NCI-H2227 (cell line): Measurements from ENCODE around the gene CBFA2T3.
A peak's percentile ranks its signal among the peaks of the same experiment; 100 is the strongest.

Source experiments
- DNase-seq: peaks from one replicate; lab custom pipeline; 2025; ENCODE audit not compliant: unreplicated experiment; lab: John Stamatoyannopoulos, UW

Gene CBFA2T3

DNA sequence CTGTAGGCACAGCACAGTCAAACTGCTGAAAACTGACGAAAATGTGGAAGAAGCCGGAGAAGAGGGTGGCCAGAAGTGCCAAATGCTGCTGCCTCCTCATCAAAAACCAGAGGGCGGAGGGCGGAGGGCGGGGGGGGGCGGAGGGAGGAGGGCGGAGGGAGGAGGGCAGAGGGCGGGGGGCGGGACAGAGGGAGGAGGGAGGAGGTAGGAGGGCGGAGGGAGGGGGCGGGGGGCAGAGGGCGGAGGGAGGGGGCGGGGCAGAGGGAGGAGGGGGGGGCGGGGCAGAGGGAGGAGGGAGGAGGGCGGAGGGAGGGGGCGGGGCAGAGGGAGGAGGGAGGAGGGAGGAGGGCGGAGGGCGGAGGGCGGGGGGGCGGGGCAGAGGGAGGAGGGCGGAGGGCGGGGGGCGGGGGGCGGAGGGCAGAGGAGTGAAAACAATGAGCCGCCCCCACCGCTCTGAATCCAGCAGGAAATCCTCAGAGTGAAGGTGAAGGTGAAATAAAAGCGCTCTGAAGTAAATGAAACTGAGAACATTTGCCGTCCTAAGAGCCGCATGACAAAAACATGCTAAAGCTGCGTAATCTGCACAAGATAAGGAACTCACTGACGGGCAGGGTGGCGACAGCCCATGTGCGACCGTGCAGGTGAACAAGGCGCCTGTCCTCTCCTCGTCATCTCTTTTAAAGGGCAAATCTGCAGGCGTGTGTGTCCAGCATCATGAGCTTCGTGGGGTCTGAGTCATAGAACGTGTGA lies 22.6 kb upstream of the CBFA2T3 start:
- no peak for DNase-seq

DNA sequence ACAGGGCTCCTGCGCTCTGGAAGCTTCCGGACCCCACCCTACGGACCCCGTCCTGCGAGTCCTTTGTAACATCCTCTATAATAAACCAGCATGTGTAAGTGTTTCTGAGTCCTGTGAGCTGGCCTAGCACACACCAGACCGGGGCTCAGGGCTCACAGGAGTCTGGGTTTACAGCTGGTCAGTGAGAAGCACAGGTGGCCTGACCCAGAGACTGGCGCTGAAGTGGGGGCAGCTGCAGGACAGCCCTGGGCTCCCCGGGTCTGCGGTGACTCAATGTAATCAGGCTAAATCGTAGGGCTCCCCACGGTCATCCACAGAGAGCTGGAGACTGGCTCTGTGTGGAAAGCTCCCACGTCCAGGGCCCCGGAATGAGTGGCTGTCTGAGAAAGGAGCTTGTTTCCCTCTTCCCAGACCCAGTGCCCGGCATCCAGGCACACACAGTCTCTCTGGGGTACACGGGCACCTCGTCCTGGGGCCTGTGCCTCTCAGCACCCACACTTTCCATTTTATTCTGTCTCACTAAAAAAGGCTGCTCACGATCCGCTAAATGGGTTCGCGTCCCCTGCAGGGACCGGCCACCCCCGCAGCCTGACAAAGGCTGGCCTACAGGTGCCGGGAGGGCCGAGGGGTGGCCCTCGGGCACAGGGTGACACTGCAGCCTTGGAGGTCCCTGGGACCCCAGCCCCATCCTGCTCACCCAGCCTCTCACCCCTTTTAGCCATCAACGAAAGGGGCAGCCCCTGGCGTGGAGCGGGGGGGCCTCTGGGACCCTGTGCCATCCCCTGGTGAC lies 18.9 kb upstream of the CBFA2T3 start:
- no peak for DNase-seq

DNA sequence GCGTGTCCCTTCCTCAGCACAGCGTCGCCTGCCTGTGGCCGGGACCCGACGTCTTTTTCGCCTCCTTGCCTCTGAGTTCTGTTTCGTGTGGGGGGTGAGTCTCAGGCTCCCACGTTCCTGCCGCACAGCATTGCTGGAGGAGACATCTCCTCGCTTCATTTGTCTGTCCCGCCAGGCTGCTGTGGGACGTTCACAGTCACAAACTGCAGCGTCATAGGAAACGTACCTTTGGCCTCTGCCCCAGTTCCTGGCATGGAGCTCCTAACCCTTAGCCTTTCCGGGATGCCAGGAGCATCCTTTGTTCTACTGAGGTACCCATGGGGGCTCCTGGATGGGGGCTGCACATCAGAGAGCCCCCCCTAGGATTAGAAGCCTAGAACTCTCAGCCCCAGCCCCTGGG lies 18.2 kb upstream of the CBFA2T3 start:
- no peak for DNase-seq

DNA sequence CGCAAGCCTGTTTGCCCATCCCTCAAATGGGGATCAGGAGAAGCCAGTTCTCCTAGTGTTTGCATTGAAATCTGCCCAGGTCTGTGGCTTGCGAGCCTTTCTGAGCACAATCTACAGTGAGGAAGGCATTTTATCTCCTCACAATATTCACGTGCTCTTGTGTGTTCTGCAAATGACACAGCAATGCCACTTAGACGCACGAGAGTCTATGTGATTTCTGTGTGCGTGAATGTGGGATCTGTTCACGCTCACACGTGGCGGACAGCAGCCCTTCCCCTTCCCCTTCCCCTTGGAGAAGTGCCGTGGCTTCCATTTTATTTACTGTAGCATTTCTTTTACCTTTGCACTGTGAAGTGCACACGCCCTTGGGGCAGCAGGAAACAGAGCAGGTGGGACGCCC lies 17.7 kb upstream of the CBFA2T3 start:
- DNase-seq: no peak

DNA sequence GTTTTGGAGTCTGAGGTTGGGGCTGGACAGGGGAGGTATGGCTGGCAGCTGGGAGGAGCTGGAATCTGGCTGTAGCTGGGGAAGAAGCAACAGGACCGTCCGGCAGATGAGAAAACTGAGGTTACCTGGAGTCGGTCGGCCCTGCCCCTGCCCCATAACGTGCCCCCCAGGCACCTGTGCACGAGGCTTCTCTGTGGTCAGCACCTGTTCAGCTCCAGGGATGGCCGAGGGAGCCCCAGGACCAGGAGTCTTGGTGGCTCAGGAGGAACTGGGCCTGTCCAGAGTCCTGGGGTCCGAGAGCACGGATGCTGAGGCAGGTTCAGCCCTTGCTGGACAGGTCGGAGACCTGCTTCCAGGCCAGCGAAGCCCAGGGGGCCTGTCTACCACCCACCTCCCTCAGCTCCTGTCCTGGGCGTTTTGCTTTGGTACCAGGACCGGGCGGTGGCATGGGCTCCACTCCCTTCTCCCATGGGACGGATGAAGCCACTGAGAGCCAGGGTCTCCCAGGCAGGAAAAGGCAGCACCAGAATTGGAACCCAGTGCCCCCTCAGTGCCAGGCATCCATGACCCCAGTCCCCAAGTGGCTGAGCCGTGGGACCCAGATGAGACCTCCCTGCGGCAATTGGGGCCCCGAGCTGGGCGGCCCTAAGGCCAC lies 17.1 kb upstream of the CBFA2T3 start:
- no peak for DNase-seq

DNA sequence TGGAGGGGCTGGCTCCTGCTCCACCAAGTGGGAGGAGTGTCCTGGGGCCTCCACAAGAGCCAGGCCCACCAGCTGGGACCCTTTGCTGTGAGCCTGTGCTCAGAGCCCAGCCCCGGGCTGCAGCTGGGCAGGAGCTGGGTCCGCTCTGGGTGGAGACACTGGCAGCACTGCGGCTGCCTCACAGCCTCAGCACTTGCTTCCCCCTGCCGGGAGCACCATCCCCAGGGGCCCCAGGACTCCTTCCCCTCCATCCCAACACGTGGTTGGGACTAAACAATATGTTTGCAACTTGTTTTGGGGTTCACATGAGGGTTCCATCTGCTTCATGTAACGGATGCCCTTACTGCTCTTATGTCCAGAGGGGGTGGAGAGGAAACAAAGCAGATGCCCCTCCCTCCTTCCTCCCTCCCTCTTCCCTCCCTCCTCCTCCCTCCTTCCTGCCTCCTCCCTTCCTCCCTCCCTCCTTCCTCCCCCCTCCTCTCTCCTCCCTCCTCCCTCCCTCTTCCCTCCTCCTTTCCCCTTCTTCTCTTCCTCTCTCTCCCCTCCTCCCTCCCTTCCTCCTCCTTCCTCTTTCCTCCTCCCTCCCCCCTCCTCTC lies 16.3 kb upstream of the CBFA2T3 start:
- DNase-seq: peak; percentile 41

DNA sequence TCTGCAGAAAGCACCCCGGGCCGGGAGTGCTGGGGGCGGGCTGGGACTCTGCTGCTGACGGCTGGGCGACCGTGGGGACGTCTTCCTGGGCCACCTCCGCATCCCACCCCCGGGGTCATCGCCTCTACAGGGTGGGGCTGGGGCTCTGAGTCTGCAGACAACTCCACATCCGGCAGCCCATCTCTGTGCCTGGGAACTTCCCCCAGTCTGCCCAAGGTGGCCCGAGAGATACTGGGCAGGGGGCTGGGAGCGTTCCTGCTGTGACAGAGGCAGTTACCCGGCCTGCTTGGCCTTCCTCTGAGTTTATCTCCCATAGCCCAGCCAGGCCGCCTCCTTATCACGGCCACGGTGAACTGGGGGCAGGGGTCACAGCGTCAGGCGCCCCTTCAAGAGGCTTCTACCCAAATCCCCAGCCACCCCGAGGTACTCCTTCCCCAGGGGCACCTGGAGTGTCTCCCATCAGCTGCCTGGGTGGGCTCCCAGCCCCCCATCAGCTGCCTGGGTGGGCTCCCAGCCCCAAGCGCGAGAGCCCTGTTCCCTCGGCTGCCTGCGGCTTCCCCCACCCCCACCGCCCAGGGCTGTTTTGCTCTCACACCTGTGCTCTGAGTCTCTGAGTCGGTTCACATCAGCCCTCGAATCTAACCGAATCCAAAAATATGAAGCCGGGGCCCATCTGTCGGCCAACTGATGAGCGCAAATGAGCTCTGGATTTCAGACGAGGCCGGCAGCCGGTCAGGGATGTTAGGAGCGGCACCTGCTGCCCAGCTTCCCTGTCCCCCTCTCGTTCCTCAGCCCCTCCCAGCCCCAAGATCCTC lies 15.6 kb upstream of the CBFA2T3 start:
- DNase-seq: no peak

DNA sequence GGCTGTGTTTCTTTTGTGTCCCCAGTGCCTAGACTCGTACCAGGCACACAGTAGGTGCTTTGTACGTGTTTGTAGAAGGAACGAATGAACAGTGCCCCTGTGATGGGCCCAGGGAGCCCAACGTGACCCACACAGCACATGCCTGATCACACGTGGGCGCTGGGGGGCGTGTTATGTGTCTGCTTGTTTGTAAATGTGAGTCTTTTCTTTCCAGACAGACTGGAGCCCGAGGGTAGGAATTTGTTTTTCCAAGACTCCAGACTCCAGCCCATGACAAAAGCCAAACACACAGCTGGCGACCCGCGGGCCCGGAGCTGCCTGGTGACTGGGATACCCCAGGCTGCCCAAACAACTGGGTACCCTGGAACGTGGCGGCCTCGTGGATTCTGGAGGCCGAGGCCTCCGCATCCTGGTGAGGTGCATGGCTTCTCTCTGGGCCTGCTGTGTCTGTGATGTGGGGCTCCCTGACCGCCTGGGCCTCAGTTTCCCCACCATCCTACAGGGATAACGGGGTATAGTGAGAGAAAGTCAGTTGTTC lies 14.9 kb upstream of the CBFA2T3 start:
- no peak for DNase-seq

DNA sequence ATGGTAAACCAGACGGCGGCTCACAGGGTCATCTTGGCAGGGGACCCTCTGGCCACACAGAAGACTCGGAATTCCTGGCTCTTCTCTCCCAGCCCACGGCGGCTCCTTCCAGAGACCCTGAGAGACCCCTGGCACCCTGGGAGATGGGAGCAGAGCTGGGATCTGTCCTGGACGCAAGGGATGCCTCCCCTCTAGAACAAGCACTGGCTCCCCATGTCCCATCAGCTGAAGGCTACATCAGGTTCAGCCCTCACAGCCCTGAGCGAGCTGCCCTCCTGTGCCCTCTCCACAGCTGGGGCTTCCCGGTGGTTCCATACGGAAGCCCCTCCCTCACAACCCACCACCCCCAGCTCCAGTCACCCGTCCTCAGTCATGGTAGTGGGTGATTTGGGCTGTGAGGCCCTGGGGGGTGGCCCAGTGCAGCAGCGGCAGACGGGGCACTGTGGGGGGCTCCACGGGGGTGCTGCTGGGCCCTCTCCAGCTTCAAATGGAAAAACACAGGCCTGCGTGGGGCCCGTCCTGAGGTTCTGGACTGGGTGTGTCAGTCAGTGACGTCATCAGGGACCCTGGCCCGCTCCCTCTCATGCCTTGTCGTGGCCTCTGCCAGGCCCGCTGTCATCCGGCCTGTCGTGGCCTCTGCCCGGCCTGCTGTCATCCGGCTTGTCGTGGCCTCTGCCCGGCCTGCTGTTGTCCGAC lies 13.0 kb upstream of the CBFA2T3 start:
- no peak for DNase-seq

DNA sequence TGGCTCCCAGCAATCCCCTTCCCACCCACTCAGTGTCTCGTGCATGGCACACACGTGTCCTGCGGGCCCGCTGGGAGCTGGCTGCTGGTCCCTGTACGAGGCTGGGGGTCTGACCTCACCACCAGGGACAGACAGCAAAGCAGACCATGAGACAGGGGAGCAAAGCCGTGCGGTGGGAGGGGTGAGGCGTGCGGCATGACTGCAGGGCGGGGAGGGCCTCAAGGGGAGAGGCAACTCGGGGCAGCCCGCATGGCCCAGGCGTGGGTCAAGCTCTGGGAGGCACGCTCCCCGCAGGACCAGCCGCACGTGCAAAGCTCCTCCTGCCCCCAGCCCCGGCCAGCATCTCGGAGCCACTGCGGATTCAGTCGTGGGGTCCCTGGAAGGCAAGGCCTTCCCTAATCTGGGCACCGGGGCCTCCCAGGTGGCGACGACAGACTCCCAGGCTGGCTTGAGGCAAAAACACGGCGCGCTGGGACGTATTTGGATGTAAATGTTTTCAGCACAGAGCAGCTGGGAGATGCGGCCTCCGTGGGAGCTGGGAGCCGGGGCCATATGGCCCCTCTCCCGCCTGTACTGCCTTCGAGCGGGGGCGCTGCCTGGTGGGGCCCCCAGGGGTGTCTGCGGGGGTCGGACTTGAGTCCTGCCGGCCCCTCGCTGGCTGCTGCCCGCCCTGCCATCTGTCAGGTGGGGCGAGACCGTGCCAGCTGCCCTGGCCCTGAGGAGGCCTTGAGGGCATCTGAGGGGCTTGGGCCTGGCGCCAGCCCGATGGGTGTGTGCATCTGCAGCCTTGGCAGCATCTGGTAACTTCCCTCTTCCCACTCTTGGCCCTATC lies 12.2 kb upstream of the CBFA2T3 start:
- DNase-seq: no peak

DNA sequence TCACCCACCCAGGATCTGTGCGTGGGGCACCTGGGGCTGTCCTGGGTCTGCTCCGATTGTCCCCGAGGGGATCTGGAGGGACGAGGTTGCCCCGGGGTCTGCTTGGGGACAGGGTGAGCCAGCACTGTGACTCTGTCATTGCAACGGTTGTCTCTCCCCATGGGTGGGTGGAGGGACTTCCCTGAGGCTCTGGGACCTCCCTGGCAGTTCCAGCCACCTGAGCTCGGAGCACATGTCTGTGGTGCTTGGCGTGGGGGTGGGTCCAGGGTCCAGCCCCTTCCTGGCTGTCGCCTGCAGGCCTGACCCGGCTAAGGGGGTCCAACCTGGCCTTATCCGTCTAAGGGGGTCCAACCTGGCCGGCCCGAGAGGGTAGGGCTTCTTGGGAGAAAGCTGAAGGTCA lies 8.5 kb upstream of the CBFA2T3 start:
- no peak for DNase-seq

DNA sequence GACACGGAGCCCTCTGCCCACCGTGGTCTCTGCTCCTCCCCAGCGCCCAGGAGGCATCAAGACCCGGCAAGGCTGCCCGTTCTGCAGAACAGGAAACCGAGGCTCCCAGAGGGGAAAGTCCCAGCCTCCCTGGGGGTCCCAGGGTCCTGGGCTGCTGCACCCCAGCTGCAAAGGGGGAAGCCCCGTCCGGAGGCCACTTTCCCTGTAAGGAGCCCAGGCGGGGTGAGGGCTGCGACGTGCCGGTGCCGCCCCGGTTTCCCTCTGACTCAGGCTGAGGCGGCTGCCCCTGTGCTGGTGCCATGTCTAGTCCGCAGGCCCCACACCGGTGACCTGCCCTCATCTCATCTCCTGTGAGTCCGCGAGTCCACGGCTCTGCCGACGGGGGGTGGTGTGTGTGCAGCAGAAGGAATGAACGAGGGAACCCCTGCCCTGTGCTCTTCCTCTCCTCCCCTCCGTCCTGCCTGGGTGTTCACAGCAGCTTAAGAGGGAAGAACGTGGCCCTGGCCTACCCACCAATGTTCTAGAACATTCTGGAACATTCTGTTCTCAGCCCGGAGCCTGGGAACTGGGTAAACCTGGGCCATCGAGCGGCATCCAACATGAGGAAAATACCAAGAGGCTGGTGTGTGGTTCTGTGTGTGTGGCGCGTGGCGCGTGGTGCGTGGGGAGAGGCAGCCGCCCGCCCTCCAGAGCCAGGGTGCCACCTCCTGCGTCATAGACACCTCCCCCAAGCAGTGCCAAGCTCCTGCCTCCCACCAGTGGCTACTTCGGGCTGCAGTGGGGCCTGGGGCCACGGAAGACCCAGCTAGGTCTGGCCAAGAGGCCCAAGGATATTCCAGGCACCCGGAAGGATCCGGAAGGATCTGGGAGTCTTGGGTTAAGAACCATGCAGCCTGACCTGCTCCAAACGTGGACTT lies 7.0 kb upstream of the CBFA2T3 start:
- DNase-seq: no peak

DNA sequence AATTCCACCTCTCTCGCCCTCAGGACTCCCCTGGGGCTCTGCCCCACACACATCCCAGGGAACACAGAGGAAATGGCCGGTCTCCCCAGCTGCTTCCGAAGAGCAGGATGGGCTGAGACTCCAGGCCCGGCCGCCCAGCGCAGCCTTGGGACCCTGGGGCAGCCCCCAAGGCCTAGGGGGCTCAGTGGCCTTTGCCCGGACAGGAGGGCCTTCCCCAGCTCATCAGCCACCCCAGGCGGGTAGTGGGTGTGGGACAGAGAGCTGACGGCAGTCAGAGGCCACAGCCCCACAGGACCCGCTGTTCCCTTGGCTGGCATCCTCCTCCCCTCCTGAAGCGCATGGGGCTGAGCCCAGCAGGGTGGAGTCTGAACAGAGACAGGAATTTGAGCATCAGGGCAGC lies 6.2 kb upstream of the CBFA2T3 start:
- DNase-seq: no peak

DNA sequence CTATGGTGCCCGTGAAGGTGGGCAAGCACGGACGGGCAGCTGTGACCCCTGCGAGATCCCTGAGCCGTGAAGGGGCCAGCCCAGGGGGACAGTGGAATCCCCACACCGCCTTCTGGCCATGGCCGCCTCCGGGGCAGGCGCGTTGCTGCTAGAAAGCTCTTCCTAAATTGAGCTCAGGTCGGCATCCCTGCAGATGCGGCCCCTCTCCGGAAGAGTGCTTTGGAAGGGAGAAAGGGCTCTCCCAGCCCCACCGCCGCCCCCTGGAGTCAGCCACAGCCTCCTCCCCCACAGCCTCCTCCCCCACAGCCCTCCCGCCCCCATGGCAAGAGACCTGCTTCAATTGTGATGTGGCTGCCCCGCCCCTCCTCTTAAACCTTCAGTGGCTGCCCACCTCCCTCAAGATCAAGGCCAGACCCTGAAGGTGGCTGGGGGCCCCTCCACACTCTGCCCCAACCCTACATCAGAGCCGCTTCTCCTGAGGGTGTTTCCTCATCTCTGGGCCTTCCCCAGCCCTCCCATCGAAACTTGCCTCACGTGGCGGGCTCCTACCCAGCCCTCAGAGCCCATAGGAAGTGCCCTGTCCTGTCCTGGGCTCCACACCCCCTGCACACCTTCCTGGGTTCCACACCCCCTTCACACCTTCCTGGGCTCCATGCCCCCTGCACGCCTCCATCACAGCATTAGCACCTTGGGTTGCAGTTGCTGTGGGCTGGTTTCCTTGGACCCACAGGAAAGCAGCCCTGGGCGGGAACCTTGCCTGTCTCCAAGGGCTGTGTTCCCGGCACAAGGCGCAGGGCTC lies 5.5 kb upstream of the CBFA2T3 start:
- no peak for DNase-seq

DNA sequence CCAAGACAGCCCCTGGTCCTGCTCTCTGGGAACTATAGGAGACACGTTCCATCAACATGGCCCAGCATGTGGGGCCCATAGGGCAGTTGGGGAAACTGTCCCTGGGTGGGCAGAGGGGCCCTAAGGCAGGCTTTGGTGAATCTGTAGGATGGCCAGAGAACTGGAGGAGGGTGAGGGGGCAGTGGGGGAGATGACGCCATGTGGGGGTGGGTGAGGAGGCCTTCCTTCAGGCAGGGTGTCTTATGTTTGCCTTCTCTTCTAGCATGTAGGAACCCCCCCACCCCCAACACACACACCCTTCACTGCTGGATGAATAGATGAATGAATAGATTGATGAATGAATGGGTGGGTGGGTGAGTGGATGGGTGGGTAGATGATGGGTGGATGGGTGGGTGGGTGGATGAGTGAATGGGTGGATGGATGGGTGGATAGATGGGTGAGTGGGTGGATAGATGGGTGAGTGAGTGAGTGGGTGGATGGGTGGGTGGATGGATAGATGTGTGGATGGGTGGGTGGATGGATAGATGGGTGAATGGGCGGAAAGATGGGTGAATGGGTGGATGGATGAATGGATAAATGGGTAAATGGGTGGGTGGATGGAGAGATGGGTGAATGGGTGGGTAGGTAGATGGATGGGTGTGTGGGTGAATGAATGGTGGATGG lies 2.5 kb upstream of the CBFA2T3 start:
- no peak for DNase-seq

DNA sequence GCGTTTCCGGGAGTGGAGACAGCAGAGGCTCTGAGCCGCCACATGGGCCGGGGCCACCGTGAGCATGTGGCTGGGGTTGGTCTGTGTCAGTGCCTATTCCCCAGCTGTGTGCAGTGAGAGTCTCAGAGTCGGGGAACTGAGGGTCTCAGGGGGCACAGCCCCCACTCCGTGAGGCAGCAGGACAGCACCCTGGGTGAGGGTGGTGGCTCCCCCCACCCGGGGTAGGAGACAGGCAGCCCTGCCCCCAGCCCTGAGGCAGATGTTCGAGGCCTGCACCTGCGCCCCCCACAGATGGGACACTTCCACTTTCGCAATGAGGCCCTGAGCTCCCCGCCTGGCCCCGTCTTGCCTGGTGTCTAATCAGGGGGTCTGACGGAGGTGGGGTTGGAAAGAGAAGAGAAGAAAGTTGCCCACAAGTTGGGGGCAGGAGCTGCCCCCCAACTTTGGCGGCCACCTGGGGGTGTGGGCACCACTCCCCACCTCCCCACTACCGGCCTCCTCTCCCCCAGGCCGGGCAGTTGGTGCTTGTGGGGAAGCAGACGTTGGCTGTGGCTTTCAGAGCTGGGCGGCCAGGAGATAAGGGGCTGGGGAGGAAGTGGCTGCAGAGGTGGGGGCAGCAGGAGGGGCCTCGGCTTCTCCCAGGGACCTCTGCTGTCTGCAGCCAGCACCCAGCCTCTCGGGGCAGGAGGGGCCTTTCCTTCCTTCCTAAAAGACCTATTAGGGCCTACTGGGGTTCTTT lies 1.8 kb upstream of the CBFA2T3 start:
- no peak for DNase-seq
